Liver (tissue), 9 donors: ENCODE measurements around the gene UMPS. TPM values are rescaled to one million over a fixed set of nuclear protein-coding genes. Genes with fewer than 3 reads are reported as not detected.

Experiments
- DNase-seq: peaks from one replicate; pipeline ENCODE4 v3.0.0-alpha.2; 2017; ENCODE audit warnings: low spot score
- H3K27ac ChIP-seq, 2 donors: one replicate each; pipeline ENCODE4 v1.7.0; 2013; ENCODE audit warnings: inconsistent platforms in 2 of 2, low read length in 2 of 2, control low read depth in 1 of 2, low read depth in 1 of 2, mild to moderate bottlenecking in 1 of 2
- H3K27me3 ChIP-seq, 4 donors: one replicate each; pipeline versions ENCODE4 v1.6.1 to v1.7.0; 2013; ENCODE audit warnings: low read length in 3 of 4, inconsistent platforms in 1 of 4, mild to moderate bottlenecking in 1 of 4, moderate library complexity in 1 of 4; ENCODE audit not compliant: control insufficient read depth in 4 of 4, insufficient read depth in 4 of 4
- H3K36me3 ChIP-seq, 4 donors: one replicate each; pipeline versions ENCODE4 v1.6.1 to v1.7.0; 2013; ENCODE audit warnings: low read length in 3 of 4, mild to moderate bottlenecking in 3 of 4, low read depth in 1 of 4, moderate library complexity in 1 of 4; ENCODE audit not compliant: control insufficient read depth in 4 of 4, insufficient read depth in 3 of 4
- H3K4me1 ChIP-seq, 4 donors: one replicate each; pipeline versions ENCODE4 v1.6.1 to v1.7.0; 2013; ENCODE audit warnings: low read length in 3 of 4, mild to moderate bottlenecking in 3 of 4, moderate library complexity in 1 of 4; ENCODE audit not compliant: control insufficient read depth in 4 of 4, insufficient read depth in 4 of 4
- H3K4me3 ChIP-seq, 3 donors: one replicate each; pipeline versions ENCODE4 v1.6.1 to v1.7.0; 2013; ENCODE audit warnings: low read length in 3 of 3, control low read depth in 1 of 3, low read depth in 1 of 3, mild to moderate bottlenecking in 1 of 3
- H3K9ac ChIP-seq, 2 donors: one replicate each; pipeline ENCODE4 v1.7.0; 2013; ENCODE audit warnings: low read length in 2 of 2, mild to moderate bottlenecking in 2 of 2, moderate library complexity in 2 of 2, control low read depth in 1 of 2, low read depth in 1 of 2
- H3K9me3 ChIP-seq, 4 donors: one replicate each; pipeline versions ENCODE4 v1.6.1 to v1.7.0; 2013; ENCODE audit warnings: low read length in 3 of 4; ENCODE audit not compliant: control insufficient read depth in 4 of 4
- CTCF ChIP-seq: fragments of 150-350 bp; IDR thresholded peaks from 2 replicates; pipeline ENCODE4 v1.5.1; 2017; ENCODE audit warnings: improper control_type of control experiment, low read depth, low read length; ENCODE audit not compliant: missing input control
- EGR1 ChIP-seq, 2 donors: IDR thresholded peaks; 2 replicates each; pipeline ENCODE4 v1.6.1; 2016 to 2018; ENCODE audit warnings: antibody characterized with exemption in 2 of 2, low read depth in 2 of 2
- FOXA1 ChIP-seq: IDR thresholded peaks from 2 replicates; pipeline ENCODE4 v1.6.1; 2016; ENCODE audit warnings: antibody characterized with exemption
- FOXA2 ChIP-seq: IDR thresholded peaks from 2 replicates; pipeline ENCODE4 v1.6.1; 2016; ENCODE audit warnings: antibody characterized with exemption
- HNF4A ChIP-seq, 2 donors: conservative IDR thresholded peaks; 2 replicates each; pipeline ENCODE4 v1.6.1; 2016; ENCODE audit warnings: antibody characterized with exemption in 2 of 2, mild to moderate bottlenecking in 2 of 2
- HNF4G ChIP-seq: IDR thresholded peaks from 2 replicates; pipeline ENCODE4 v1.6.1; 2016; ENCODE audit warnings: antibody characterized with exemption
- JUND ChIP-seq, 2 donors: IDR thresholded peaks; 2 replicates each; pipeline ENCODE4 v1.6.1; 2016; ENCODE audit warnings: antibody characterized with exemption in 2 of 2
- NR2F2 ChIP-seq: IDR thresholded peaks from 2 replicates; pipeline ENCODE4 v1.6.1; 2016; ENCODE audit warnings: antibody characterized with exemption
- RAD21 ChIP-seq, 2 donors: IDR thresholded peaks; 2 replicates each; pipeline ENCODE4 v1.6.1; 2016; ENCODE audit warnings: antibody characterized with exemption in 2 of 2, mild to moderate bottlenecking in 2 of 2
- RXRA ChIP-seq, 2 donors: IDR thresholded peaks; 2 replicates each; pipeline ENCODE4 v1.6.1; 2017 to 2018; ENCODE audit warnings: antibody characterized with exemption in 2 of 2, mild to moderate bottlenecking in 1 of 2
- SP1 ChIP-seq: IDR thresholded peaks from 2 replicates; pipeline ENCODE4 v1.6.1; 2018; ENCODE audit warnings: antibody characterized with exemption, mild to moderate bottlenecking
- TAF1 ChIP-seq: conservative IDR thresholded peaks from 2 replicates; pipeline ENCODE4 v1.6.1; 2016; ENCODE audit warnings: antibody characterized with exemption, mild to moderate bottlenecking
- YY1 ChIP-seq: IDR thresholded peaks from 2 replicates; pipeline ENCODE4 v1.6.1; 2016; ENCODE audit warnings: antibody characterized with exemption, mild to moderate bottlenecking
- WGBS: extraction: QIAGEN DNeasy Blood & Tissue Kit; methylation state at CpG from one replicate; pipeline ENCODE4 v1.1.7; 2013; 5-methylcytosine and 5-hydroxymethylcytosine counted together
- polyA plus RNA-seq, 2 donors: library from polyadenylated mRNA; stranded (reverse) in 1 of 2; unstranded in 1 of 2; fragments of 200-250 nt in 1 of 2; fragments of >200 nt in 1 of 2; fragmentation: Nextera tagmentation in 1 of 2; extraction: Ambion mirVana in 1 of 2; gene quantifications; one replicate each; pipeline versions ENCODE4 v1.2.1 to v1.2.3, GENCODE V29; 2013 to 2015
- total RNA-seq, 2 donors: library from RNA; depleted of rRNA; stranded (reverse); fragments of >200 nt; gene quantifications; one replicate each; pipeline ENCODE4 v1.2.3, GENCODE V29; 2014
- TF ChIP-seq, protein P1 (sequence below): IDR thresholded peaks from 2 replicates; pipeline ENCODE4 v1.6.1; 2016; ENCODE audit warnings: antibody characterized with exemption
- TF ChIP-seq, protein P2 (sequence below): IDR thresholded peaks from 2 replicates; pipeline ENCODE4 v1.6.1; 2016; ENCODE audit warnings: antibody characterized with exemption
- TF ChIP-seq, protein P3 (sequence below): IDR thresholded peaks from 2 replicates; pipeline ENCODE4 v1.6.1; 2016; ENCODE audit warnings: antibody characterized with exemption
- TF ChIP-seq, protein P4 (sequence below): IDR thresholded peaks from 2 replicates; pipeline ENCODE4 v1.6.1; 2016; ENCODE audit warnings: antibody characterized with exemption, mild to moderate bottlenecking
- donor health status: healthy.
- donor health status: healthy.
- donor health status: healthy.
- donor health status: healthy.
- donor health status: healthy.

Gene UMPS
- total and polyA plus RNA-seq, 4 donors = 21.3 to 39.4 (median 26.0) TPM

DNA sequence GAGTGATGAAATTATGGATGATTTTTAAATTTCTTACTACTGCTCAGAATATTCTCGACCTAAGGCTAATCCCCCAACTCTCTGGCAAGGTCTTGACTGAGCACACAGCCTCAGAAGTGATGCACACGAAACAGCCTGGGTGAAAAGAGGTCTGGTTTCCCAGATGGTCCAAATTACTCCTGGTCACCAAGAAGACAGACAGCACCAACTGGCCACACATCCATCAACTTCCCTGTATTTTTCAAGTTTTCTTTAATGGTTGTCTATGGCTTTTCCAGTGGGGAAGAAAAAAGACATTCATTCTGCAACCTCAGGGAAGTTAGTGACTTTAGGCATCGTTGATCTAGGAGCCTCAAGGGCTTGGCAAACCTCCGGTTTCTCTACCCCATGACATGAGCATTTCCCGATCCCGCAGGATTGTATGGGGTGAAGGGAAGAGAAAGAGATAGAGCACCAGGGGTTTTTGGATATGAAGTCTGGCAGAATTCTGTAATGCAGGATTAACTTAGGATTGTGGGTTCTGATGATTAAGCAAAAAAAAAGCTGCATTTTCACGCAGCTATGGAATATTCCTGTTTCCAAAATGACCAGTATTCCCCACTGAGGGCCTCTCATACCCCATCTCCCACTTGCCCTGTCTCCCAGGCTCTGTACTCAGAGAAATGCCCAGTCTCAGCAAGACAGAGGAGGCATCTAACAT, 62.2 kb downstream of the UMPS start:
- no peak overlapping the region for H3K27ac ChIP-seq
- DNase-seq = no peak
- no peak overlapping the region for H3K9ac ChIP-seq
- no peak for TF ChIP-seq YY1
- no peak for TF ChIP-seq JUND (IDR thresholded peaks at IDR 0.05)
- TF ChIP-seq TAF1 = no peak
- no peak for TF ChIP-seq FOXA2
- TF ChIP-seq SP1 = no peak
- TF ChIP-seq, protein P1, sequence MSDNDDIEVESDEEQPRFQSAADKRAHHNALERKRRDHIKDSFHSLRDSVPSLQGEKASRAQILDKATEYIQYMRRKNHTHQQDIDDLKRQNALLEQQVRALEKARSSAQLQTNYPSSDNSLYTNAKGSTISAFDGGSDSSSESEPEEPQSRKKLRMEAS = no peak
- TF ChIP-seq NR2F2 = no peak
- no peak for TF ChIP-seq HNF4G
- TF ChIP-seq, protein P2, sequence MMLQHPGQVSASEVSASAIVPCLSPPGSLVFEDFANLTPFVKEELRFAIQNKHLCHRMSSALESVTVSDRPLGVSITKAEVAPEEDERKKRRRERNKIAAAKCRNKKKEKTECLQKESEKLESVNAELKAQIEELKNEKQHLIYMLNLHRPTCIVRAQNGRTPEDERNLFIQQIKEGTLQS = no peak
- no peak for TF ChIP-seq EGR1 (IDR thresholded peaks at IDR 0.05; ENCODE audit: low read depth in 2 of 2)
- TF ChIP-seq, protein P3, sequence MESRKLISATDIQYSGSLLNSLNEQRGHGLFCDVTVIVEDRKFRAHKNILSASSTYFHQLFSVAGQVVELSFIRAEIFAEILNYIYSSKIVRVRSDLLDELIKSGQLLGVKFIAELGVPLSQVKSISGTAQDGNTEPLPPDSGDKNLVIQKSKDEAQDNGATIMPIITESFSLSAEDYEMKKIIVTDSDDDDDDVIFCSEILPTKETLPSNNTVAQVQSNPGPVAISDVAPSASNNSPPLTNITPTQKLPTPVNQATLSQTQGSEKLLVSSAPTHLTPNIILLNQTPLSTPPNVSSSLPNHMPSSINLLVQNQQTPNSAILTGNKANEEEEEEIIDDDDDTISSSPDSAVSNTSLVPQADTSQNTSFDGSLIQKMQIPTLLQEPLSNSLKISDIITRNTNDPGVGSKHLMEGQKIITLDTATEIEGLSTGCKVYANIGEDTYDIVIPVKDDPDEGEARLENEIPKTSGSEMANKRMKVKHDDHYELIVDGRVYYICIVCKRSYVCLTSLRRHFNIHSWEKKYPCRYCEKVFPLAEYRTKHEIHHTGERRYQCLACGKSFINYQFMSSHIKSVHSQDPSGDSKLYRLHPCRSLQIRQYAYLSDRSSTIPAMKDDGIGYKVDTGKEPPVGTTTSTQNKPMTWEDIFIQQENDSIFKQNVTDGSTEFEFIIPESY = no peak
- no peak overlapping the region for H3K4me3 ChIP-seq
- H3K27me3 ChIP-seq = no peaks in the 10 kb centered on the region
- peaks cover 0 to 26% (median 19%) of the 10 kb centered on the region in 4 donors for H3K36me3 ChIP-seq
- H3K9me3 ChIP-seq = no peaks in the 10 kb centered on the region
- H3K4me1 ChIP-seq = no peaks in the 10 kb centered on the region
- 88% methylated on average over 7 of the region's 7 CpGs for WGBS

DNA sequence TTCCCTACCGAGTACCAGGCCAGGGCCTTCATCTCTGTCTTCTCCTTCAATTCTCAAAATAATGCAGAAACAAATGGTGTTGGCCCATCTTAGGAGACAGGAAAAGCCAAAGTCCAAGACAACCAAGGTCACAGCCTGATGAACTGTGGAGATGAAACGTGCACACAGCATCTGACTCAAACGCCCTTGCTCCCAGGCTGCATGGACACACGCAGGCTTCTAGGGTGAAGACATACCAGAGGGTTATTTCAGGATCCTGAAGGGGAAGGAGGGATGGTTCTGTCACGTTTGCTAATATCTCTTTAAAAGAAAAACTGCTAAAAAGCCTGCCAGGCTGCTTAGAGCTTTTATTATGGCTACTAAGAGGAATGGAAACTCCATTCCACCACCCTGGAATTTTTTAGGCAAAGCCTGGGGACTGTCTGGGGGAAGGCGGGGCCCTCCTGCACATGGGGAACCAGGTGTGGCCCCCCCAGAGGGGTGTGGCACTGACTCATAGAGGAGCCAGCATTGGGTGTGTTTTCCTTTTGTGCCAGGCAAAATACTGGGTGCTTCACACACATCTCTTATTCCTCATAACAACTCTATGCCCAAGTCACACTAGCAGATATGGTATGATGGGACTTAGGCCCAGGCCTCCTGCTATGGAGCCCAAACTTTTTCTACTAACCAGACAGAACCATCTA, 62.9 kb downstream of the UMPS start:
- H3K9ac ChIP-seq = no peak overlapping the region
- no peak for DNase-seq
- WGBS = 86% methylated on average over 6 of the region's 6 CpGs
- no peaks in the 10 kb centered on the region for H3K4me1 ChIP-seq
- H3K4me3 ChIP-seq = no peak overlapping the region
- H3K27ac ChIP-seq = no peak overlapping the region
- no peaks in the 10 kb centered on the region for H3K9me3 ChIP-seq
- H3K27me3 ChIP-seq = no peaks in the 10 kb centered on the region
- TF ChIP-seq, protein P3 = no peak
- TF ChIP-seq TAF1 (no peak), HNF4A (conservative IDR thresholded peaks at IDR 0.05) (no peak), CTCF (no peak), FOXA1 (no peak), RAD21 (IDR thresholded peaks at IDR 0.05) (no peak), RXRA (IDR thresholded peaks at IDR 0.05) (no peak), FOXA2 (no peak)
- TF ChIP-seq, protein P4, sequence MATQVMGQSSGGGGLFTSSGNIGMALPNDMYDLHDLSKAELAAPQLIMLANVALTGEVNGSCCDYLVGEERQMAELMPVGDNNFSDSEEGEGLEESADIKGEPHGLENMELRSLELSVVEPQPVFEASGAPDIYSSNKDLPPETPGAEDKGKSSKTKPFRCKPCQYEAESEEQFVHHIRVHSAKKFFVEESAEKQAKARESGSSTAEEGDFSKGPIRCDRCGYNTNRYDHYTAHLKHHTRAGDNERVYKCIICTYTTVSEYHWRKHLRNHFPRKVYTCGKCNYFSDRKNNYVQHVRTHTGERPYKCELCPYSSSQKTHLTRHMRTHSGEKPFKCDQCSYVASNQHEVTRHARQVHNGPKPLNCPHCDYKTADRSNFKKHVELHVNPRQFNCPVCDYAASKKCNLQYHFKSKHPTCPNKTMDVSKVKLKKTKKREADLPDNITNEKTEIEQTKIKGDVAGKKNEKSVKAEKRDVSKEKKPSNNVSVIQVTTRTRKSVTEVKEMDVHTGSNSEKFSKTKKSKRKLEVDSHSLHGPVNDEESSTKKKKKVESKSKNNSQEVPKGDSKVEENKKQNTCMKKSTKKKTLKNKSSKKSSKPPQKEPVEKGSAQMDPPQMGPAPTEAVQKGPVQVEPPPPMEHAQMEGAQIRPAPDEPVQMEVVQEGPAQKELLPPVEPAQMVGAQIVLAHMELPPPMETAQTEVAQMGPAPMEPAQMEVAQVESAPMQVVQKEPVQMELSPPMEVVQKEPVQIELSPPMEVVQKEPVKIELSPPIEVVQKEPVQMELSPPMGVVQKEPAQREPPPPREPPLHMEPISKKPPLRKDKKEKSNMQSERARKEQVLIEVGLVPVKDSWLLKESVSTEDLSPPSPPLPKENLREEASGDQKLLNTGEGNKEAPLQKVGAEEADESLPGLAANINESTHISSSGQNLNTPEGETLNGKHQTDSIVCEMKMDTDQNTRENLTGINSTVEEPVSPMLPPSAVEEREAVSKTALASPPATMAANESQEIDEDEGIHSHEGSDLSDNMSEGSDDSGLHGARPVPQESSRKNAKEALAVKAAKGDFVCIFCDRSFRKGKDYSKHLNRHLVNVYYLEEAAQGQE = no peak
- peaks cover 0 to 26% (median 19%) of the 10 kb centered on the region in 4 donors for H3K36me3 ChIP-seq
